ENCODE results near the gene SLC25A39.
A peak's percentile ranks its signal among the peaks of the same experiment; 100 is the strongest.

Gene SLC25A39

GRCh38 chr17:44359458-44360143, 35.0 kb upstream of the SLC25A39 start:
- no peak overlapping the region for H3K4me3 Mint-ChIP-seq
- H3K27me3 Mint-ChIP-seq = peaks cover 19% of the 10 kb centered on the region
- no peak for DNase-seq
- no peak overlapping the region for H3K27ac Mint-ChIP-seq
- no peak for ATAC-seq
- peaks cover 4% of the 10 kb centered on the region for H3K4me1 Mint-ChIP-seq
- no peaks in the 10 kb centered on the region for H3K9me3 Mint-ChIP-seq

- H3K27me3 Mint-ChIP-seq = peaks cover 16% of the 10 kb centered on the region
- peaks cover 2% of the 10 kb centered on the region for H3K4me1 Mint-ChIP-seq
- H3K9me3 Mint-ChIP-seq = no peaks in the 10 kb centered on the region
- DNase-seq (no peak), ATAC-seq (no peak)
- H3K4me3 Mint-ChIP-seq = no peak overlapping the region
- no peak overlapping the region for H3K27ac Mint-ChIP-seq
Observed at GRCh38 chr17:44359006-44359405, 34.4 kb upstream of the SLC25A39 start.

- ATAC-seq (no peak), DNase-seq (no peak)
- Mint-ChIP-seq H3K4me3 (no peak overlapping the region), H3K27me3 (peaks cover 15% of the 10 kb centered on the region), H3K4me1 (peaks cover 2% of the 10 kb centered on the region), H3K27ac (no peak overlapping the region), H3K9me3 (no peaks in the 10 kb centered on the region)
Observed at GRCh38 chr17:44358066-44358465, 33.4 kb upstream of the SLC25A39 start.

- no peak for ATAC-seq
- H3K27ac Mint-ChIP-seq = no peak overlapping the region
Observed at GRCh38 chr17:44356241-44356640, 31.6 kb upstream of the SLC25A39 start.

GRCh38 chr17:44355642-44356099, 31.0 kb upstream of the SLC25A39 start:
- ATAC-seq (no peak), DNase-seq (no peak)
- Mint-ChIP-seq H3K4me3 (no peak overlapping the region), H3K27ac (no peak overlapping the region), H3K9me3 (no peaks in the 10 kb centered on the region), H3K4me1 (peaks cover 6% of the 10 kb centered on the region), H3K27me3 (no peaks in the 10 kb centered on the region)

More at GRCh38 chr17:44356241-44356640, 31.6 kb upstream of the SLC25A39 start:
- DNase-seq = no peak
- H3K4me3 Mint-ChIP-seq = no peak overlapping the region
- H3K4me1 Mint-ChIP-seq = peaks cover 6% of the 10 kb centered on the region
- H3K9me3 Mint-ChIP-seq = no peaks in the 10 kb centered on the region
- H3K27me3 Mint-ChIP-seq = no peaks in the 10 kb centered on the region

- no peaks in the 10 kb centered on the region for H3K9me3 Mint-ChIP-seq
- DNase-seq (peak; percentile 61 to 79), ATAC-seq (peak; percentile 61)
- peak overlapping the region; percentile 68 to 84 for H3K4me3 Mint-ChIP-seq
- no peaks in the 10 kb centered on the region for H3K27me3 Mint-ChIP-seq
- peaks cover 6% of the 10 kb centered on the region for H3K4me1 Mint-ChIP-seq
- no peak overlapping the region for H3K27ac Mint-ChIP-seq
Observed at GRCh38 chr17:44354582-44355561, 30.2 kb upstream of the SLC25A39 start.

GRCh38 chr17:44353672-44354331, 29.2 kb upstream of the SLC25A39 start:
- Mint-ChIP-seq H3K27me3 (no peaks in the 10 kb centered on the region), H3K27ac (no peak overlapping the region), H3K4me1 (peaks cover 7% of the 10 kb centered on the region), H3K9me3 (no peaks in the 10 kb centered on the region), H3K4me3 (peak overlapping the region in 1 of 2 donors; percentile 68)
- peak; percentile 30 for ATAC-seq
- DNase-seq = peak in 1 of 2 donors; percentile 41

- Mint-ChIP-seq H3K9me3 (no peaks in the 10 kb centered on the region), H3K27me3 (no peaks in the 10 kb centered on the region), H3K4me1 (peaks cover 14% of the 10 kb centered on the region), H3K27ac (no peak overlapping the region), H3K4me3 (peak overlapping the region; percentile 31 to 61)
- DNase-seq = no peak
- no peak for ATAC-seq
Observed at GRCh38 chr17:44352828-44353671, 28.4 kb upstream of the SLC25A39 start.

- Mint-ChIP-seq H3K27me3 (no peaks in the 10 kb centered on the region), H3K4me1 (peaks cover 20% of the 10 kb centered on the region), H3K9me3 (no peaks in the 10 kb centered on the region), H3K4me3 (no peak overlapping the region), H3K27ac (no peak overlapping the region)
- no peak for ATAC-seq
- no peak for DNase-seq
Observed at GRCh38 chr17:44351961-44352827, 27.6 kb upstream of the SLC25A39 start.

- H3K9me3 Mint-ChIP-seq = no peaks in the 10 kb centered on the region
- H3K4me3 Mint-ChIP-seq = no peak overlapping the region
- no peaks in the 10 kb centered on the region for H3K27me3 Mint-ChIP-seq
- peaks cover 20% of the 10 kb centered on the region for H3K4me1 Mint-ChIP-seq
- H3K27ac Mint-ChIP-seq = no peak overlapping the region
- DNase-seq (no peak), ATAC-seq (no peak)
Observed at GRCh38 chr17:44351464-44351863, 26.8 kb upstream of the SLC25A39 start.

- no peak overlapping the region for H3K4me3 Mint-ChIP-seq
- ATAC-seq (peak; percentile 76), DNase-seq (peak; percentile 76 to 79)
- no peaks in the 10 kb centered on the region for H3K9me3 Mint-ChIP-seq
- H3K4me1 Mint-ChIP-seq = peaks cover 27% of the 10 kb centered on the region
- H3K27ac Mint-ChIP-seq = no peak overlapping the region
- no peaks in the 10 kb centered on the region for H3K27me3 Mint-ChIP-seq
Observed at GRCh38 chr17:44350733-44351226, 26.2 kb upstream of the SLC25A39 start.

- no peaks in the 10 kb centered on the region for H3K27me3 Mint-ChIP-seq
- no peak overlapping the region for H3K4me3 Mint-ChIP-seq
- H3K4me1 Mint-ChIP-seq = peaks cover 34% of the 10 kb centered on the region
- peak overlapping the region in 1 of 2 donors; percentile 84 for H3K27ac Mint-ChIP-seq
- H3K9me3 Mint-ChIP-seq = no peaks in the 10 kb centered on the region
- no peak for DNase-seq
- ATAC-seq = no peak
Observed at GRCh38 chr17:44349553-44350070, 25.0 kb upstream of the SLC25A39 start.

GRCh38 chr17:44348988-44349364, 24.4 kb upstream of the SLC25A39 start:
- ATAC-seq = no peak
- H3K9me3 Mint-ChIP-seq = no peaks in the 10 kb centered on the region
- no peak overlapping the region for H3K4me3 Mint-ChIP-seq
- H3K4me1 Mint-ChIP-seq = peaks cover 40% of the 10 kb centered on the region
- H3K27me3 Mint-ChIP-seq = peaks cover 2% of the 10 kb centered on the region
- no peak for DNase-seq
- H3K27ac Mint-ChIP-seq = no peak overlapping the region
